Measurements from ENCODE around the gene MPRIP.

The MPRIP gene

DNA sequence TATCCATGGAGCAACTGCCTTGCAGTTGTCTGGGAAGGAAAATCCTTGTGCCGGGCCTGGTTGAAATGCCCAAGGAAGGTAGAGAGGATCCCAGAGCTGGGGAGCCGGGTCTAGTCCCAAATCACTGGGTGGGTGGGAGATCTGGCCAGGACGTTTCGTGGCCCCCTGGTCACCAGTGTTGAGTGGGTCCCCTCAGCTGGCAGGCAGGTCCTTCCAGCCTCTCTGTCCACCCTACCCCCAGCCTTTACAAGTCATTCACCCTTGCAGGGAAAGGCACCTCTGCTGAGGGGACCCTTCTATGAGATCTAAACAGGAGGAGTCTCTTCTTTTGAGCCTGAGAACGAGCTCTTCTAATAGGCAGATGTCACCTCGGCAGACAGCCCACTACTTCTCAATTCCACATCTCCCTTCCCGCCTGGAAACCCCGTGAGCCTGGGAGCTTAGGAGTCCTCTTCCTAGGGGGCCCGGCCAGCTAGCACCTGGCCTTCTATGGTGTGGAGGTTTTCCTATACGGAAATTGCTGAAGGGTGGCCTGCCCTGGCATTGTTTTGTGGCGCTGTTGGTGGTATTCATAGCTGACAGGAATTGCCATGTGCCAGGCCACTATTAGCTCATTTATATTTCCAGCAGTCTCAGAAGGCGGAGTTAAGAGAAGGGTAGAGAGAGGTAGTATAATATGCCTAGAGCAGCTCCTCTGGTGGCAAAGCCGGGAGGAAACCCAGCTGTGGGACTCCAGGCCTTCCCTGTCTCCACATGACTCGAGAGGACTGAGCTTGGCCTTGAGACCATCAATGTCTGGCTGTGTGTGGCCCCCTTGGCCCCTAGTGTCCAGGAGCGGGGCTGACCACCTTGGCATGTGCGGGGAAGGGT, 13.3 kb downstream of the MPRIP start:
- TF ChIP-seq TCF12 (IDR thresholded peaks at IDR 0.05; ENCODE audit: low read depth): peak; percentile 42; the same call in 1 of the 2 replicates
- TF ChIP-seq YY1 (IDR thresholded peaks at IDR 0.05; ENCODE audit: low read depth): no peak
- TF ChIP-seq FOXM1 (IDR thresholded peaks at IDR 0.05; ENCODE audit: borderline replicate concordance, low read depth): no peak
- 0 out of 2 replicates have a peak, but pooled peaks have one; percentile 7 for TF ChIP-seq NFIC (IDR thresholded peaks at IDR 0.05)
- TF ChIP-seq EP300 (IDR thresholded peaks at IDR 0.05; ENCODE audit: borderline replicate concordance): no peak
- TF ChIP-seq ZBTB7A (IDR thresholded peaks at IDR 0.05; ENCODE audit: low read depth): no peak
- TF ChIP-seq EGR1 (IDR thresholded peaks at IDR 0.05): no peak
- TF ChIP-seq, protein P1, sequence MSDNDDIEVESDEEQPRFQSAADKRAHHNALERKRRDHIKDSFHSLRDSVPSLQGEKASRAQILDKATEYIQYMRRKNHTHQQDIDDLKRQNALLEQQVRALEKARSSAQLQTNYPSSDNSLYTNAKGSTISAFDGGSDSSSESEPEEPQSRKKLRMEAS (IDR thresholded peaks at IDR 0.05): peak; percentile 90
- TF ChIP-seq CREB1 (IDR thresholded peaks at IDR 0.05; ENCODE audit: low read depth): no peak
- TF ChIP-seq, protein P2, sequence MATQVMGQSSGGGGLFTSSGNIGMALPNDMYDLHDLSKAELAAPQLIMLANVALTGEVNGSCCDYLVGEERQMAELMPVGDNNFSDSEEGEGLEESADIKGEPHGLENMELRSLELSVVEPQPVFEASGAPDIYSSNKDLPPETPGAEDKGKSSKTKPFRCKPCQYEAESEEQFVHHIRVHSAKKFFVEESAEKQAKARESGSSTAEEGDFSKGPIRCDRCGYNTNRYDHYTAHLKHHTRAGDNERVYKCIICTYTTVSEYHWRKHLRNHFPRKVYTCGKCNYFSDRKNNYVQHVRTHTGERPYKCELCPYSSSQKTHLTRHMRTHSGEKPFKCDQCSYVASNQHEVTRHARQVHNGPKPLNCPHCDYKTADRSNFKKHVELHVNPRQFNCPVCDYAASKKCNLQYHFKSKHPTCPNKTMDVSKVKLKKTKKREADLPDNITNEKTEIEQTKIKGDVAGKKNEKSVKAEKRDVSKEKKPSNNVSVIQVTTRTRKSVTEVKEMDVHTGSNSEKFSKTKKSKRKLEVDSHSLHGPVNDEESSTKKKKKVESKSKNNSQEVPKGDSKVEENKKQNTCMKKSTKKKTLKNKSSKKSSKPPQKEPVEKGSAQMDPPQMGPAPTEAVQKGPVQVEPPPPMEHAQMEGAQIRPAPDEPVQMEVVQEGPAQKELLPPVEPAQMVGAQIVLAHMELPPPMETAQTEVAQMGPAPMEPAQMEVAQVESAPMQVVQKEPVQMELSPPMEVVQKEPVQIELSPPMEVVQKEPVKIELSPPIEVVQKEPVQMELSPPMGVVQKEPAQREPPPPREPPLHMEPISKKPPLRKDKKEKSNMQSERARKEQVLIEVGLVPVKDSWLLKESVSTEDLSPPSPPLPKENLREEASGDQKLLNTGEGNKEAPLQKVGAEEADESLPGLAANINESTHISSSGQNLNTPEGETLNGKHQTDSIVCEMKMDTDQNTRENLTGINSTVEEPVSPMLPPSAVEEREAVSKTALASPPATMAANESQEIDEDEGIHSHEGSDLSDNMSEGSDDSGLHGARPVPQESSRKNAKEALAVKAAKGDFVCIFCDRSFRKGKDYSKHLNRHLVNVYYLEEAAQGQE (IDR thresholded peaks at IDR 0.05; ENCODE audit: low read depth): no peak
- no peak for TF ChIP-seq CEBPB (IDR thresholded peaks at IDR 0.05)
- TF ChIP-seq TAF1 (IDR thresholded peaks at IDR 0.05; ENCODE audit: low read depth): no peak
- TF ChIP-seq, protein P3, sequence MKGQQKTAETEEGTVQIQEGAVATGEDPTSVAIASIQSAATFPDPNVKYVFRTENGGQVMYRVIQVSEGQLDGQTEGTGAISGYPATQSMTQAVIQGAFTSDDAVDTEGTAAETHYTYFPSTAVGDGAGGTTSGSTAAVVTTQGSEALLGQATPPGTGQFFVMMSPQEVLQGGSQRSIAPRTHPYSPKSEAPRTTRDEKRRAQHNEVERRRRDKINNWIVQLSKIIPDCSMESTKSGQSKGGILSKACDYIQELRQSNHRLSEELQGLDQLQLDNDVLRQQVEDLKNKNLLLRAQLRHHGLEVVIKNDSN (IDR thresholded peaks at IDR 0.05): no peak
- TF ChIP-seq RAD21 (IDR thresholded peaks at IDR 0.05; ENCODE audit: low read depth): peak; percentile 13; the same call in 1 of the 2 replicates
- peak; percentile 66; the same call in 1 of the 2 replicates for TF ChIP-seq TEAD4 (IDR thresholded peaks at IDR 0.05)

DNA sequence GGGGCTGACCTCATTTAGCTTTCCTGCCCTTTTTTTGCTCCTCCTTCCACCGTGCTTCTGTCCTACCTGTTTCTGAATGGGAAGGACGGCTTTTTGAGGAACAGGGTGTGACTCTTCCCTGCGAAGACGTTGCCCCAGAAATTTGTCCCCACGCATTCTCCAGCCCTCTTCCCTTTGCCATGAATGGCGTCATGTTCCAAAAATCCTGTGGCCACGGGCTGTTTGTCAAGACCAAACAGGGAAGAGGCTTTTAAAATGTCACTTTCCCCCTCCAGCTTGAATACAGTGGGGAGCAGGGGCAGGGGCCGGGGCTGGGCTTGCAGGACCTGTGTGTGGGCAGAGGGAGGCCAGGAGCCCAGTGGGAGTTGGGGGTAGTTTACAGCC, 13.9 kb downstream of the MPRIP start:
- TF ChIP-seq TEAD4 (IDR thresholded peaks at IDR 0.05) (no peak), YY1 (IDR thresholded peaks at IDR 0.05; ENCODE audit: low read depth) (no peak), EP300 (IDR thresholded peaks at IDR 0.05; ENCODE audit: borderline replicate concordance) (no peak), CREB1 (IDR thresholded peaks at IDR 0.05; ENCODE audit: low read depth) (no peak), EGR1 (IDR thresholded peaks at IDR 0.05) (no peak), TCF12 (IDR thresholded peaks at IDR 0.05; ENCODE audit: low read depth) (no peak), ZBTB7A (IDR thresholded peaks at IDR 0.05; ENCODE audit: low read depth) (no peak; the same call in 1 of the 2 replicates), CEBPB (IDR thresholded peaks at IDR 0.05) (no peak), FOXM1 (IDR thresholded peaks at IDR 0.05; ENCODE audit: borderline replicate concordance, low read depth) (no peak)
- TF ChIP-seq, protein P3 (IDR thresholded peaks at IDR 0.05): no peak
- TF ChIP-seq, protein P2 (IDR thresholded peaks at IDR 0.05; ENCODE audit: low read depth): no peak

DNA sequence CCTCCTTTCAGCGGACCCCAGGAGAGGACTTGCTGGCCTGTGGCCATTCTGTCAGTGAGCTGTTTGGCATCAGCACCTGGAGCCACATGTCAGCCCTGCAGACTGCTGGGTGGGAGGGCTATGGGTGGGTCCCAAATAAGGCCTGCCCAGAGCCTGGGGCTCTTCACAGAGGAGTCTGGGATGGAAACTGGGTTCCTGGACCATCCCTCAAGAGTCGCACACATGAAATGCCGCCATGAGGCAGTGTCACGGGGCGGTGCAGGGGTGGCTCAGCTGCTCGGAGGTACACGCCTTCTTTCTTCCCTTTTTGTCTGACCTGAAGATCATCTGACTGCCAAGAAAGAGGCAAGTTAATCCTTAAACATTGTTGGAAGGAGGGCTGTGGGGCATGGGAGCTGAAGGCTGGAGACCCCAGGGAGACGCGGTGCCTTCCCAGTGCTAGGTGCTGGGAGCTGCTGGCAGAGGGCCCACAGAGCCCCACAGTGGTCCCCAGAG, 14.8 kb downstream of the MPRIP start:
- no peak for TF ChIP-seq EP300 (IDR thresholded peaks at IDR 0.05; ENCODE audit: borderline replicate concordance)
- TF ChIP-seq, protein P1 (IDR thresholded peaks at IDR 0.05): no peak
- no peak for TF ChIP-seq NFIC (IDR thresholded peaks at IDR 0.05)
- TF ChIP-seq, protein P3 (IDR thresholded peaks at IDR 0.05): no peak
- no peak for TF ChIP-seq TEAD4 (IDR thresholded peaks at IDR 0.05)

DNA sequence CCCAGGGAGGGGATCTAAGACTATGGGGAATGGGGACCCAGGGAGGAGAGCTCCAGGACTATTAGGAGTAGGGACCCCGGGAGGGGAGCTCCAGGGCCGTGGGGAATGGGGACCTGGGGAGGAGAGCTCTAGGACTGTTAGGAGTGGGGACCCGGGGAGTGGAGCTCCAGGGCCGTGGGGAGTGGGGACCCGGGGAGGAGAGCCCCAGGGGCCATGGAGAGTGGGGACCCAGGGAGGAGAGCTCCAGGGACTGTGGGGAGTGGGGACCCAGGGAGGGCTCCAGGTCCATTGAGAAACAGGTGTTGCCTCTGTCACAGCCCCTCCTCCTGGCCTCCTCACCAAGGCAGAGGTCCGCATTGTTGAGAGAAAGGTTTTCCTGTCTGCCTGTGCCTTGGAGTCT, 16.0 kb downstream of the MPRIP start:
- TF ChIP-seq TCF12 (IDR thresholded peaks at IDR 0.05; ENCODE audit: low read depth): no peak
- TF ChIP-seq, protein P1 (IDR thresholded peaks at IDR 0.05): no peak
- TF ChIP-seq, protein P2 (IDR thresholded peaks at IDR 0.05; ENCODE audit: low read depth): no peak
- TF ChIP-seq, protein P3 (IDR thresholded peaks at IDR 0.05): no peak

All from Ishikawa (cell line).